ENCODE measurements around the gene ZNF575. TPM values are rescaled to one million over a fixed set of nuclear protein-coding genes. Genes with fewer than 3 reads are reported as not detected.

Gene ZNF575
- total RNA-seq, 6 experiments from 2014 or later = 0.89 to 0.99 (median 0.95) TPM; not detected in 1

- H3K4me3 ChIP-seq = no peak overlapping the region
- no peak overlapping the region for H3K27ac ChIP-seq
- DNase-seq (no peak), ATAC-seq (no peak)
- 93% methylated on average over 6 of the region's 8 CpGs for WGBS (ENCODE audit: insufficient coverage, low coverage, low lambda C conversion rate, missing lambda C conversion rate)
- peaks cover 0 to under 1% (median 0%) of the 10 kb centered on the region in 4 donors for H3K36me3 ChIP-seq
- intact Hi-C loops (cut with DNase I) = no loop called here
- H3K27me3 ChIP-seq = no peaks in the 10 kb centered on the region
- no peaks in the 10 kb centered on the region for H3K9me3 ChIP-seq
- H3K4me1 ChIP-seq = peaks cover 0 to 14% (median 3%) of the 10 kb centered on the region in 4 donors
- TF ChIP-seq POLR2A (IDR thresholded peaks at IDR 0.05) = no peak
- no peak for TF ChIP-seq CTCF (IDR thresholded peaks at IDR 0.05)
Observed at GRCh38 chr19:43488179-43488578, 44.8 kb upstream of the ZNF575 start.

GRCh38 chr19:43489310-43489709 is 43.7 kb upstream of the ZNF575 start:
- WGBS (ENCODE audit: insufficient coverage, low coverage, low lambda C conversion rate, missing lambda C conversion rate) = 23% methylated on average over 3 of the region's 5 CpGs
- H3K9me3 ChIP-seq = no peaks in the 10 kb centered on the region
- DNase-seq (no peak), ATAC-seq (peak; percentile 29 to 55 (median 40))
- peaks cover 0 to 14% (median 3%) of the 10 kb centered on the region in 4 donors for H3K4me1 ChIP-seq
- H3K4me3 ChIP-seq = no peak overlapping the region
- no peaks in the 10 kb centered on the region for H3K27me3 ChIP-seq
- peaks cover 0 to 4% (median 1%) of the 10 kb centered on the region in 4 donors for H3K36me3 ChIP-seq
- intact Hi-C loops (cut with DNase I) = no loop called here
- H3K27ac ChIP-seq = peak overlapping the region in 2 of 3 donors; percentile 5 to 29
- TF ChIP-seq CTCF (IDR thresholded peaks at IDR 0.05) = no peak
- TF ChIP-seq POLR2A (IDR thresholded peaks at IDR 0.05) = no peak

GRCh38 chr19:43489979-43490599 is 42.9 kb upstream of the ZNF575 start:
- 85% methylated on average over 7 of the region's 7 CpGs for WGBS (ENCODE audit: insufficient coverage, low coverage, low lambda C conversion rate, missing lambda C conversion rate)
- no peaks in the 10 kb centered on the region for H3K9me3 ChIP-seq
- intact Hi-C loops (cut with DNase I) = no loop called here
- peaks cover 0 to 9% (median 1%) of the 10 kb centered on the region in 4 donors for H3K36me3 ChIP-seq
- peak; percentile 49 to 70 (median 60) for ATAC-seq
- peak overlapping the region in 2 of 3 donors; percentile 5 to 40 for H3K27ac ChIP-seq
- DNase-seq = no peak
- H3K4me3 ChIP-seq = no peak overlapping the region
- peaks cover 0 to 14% (median 3%) of the 10 kb centered on the region in 4 donors for H3K4me1 ChIP-seq
- no peaks in the 10 kb centered on the region for H3K27me3 ChIP-seq
- TF ChIP-seq CTCF (IDR thresholded peaks at IDR 0.05) = no peak
- TF ChIP-seq POLR2A (IDR thresholded peaks at IDR 0.05) = no peak

- ATAC-seq (peak in 1 of 4 donors; percentile 10), DNase-seq (no peak)
- no peaks in the 10 kb centered on the region for H3K27me3 ChIP-seq
- H3K27ac ChIP-seq = peak overlapping the region in 1 of 3 donors; percentile 40
- H3K4me1 ChIP-seq = peaks cover 0 to 14% (median 3%) of the 10 kb centered on the region in 4 donors
- peaks cover 0 to 13% (median 4%) of the 10 kb centered on the region in 4 donors for H3K36me3 ChIP-seq
- TF ChIP-seq POLR2A (IDR thresholded peaks at IDR 0.05) (no peak), CTCF (IDR thresholded peaks at IDR 0.05) (no peak)
- 83% methylated on average over 1 of the region's 5 CpGs for WGBS (ENCODE audit: insufficient coverage, low coverage, low lambda C conversion rate, missing lambda C conversion rate)
- no peak overlapping the region for H3K4me3 ChIP-seq
- intact Hi-C loops (cut with DNase I) = no loop called here
- H3K9me3 ChIP-seq = no peaks in the 10 kb centered on the region
Observed at GRCh38 chr19:43490759-43491158, 42.2 kb upstream of the ZNF575 start.
